HG03432 (cell line): ENCODE results near the gene OR4M2.
"Not testable (repeated sequence)": the region's sequence is repeated elsewhere in the genome, so short reads cannot be mapped to it uniquely, and the experiment has no call there.

ENCODE experiments used
- ATAC-seq: cut with Tn5 transposase; IDR thresholded peaks from one replicate; pipeline ENCODE4 v1.9.1; 2021; ENCODE audit warnings: mild to moderate bottlenecking, moderate library complexity; ENCODE audit not compliant: unreplicated experiment

OR4M2 gene

DNA sequence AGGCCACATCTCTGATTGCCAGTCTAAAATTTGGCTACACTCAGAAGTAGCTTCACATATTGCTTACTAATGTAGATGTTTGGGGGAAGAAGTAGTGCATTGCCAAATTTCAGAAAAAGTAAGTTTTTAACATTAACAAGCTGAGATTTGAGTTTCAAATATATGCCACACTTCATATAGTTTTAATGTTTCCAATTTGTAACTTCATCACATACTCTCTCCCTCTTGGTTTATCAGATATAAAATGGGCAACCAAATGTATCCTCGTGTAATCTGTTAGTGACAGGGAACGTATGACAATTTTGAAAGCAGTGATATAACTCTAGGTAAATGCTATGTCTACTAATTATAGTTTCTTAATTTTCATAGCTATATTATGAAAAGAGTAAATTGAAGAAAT, at the start of gene OR4M2:
TSS of gene OR4M2 (plus strand) at position 301 of the 400 bp plus-strand sequence. CDS start at position 399, 98 bp downstream.
- not testable (repeated sequence) for ATAC-seq

- ATAC-seq = not testable (repeated sequence)
Observed at GRCh38 chr15:22069267-22069666, 11.1 kb upstream of the OR4M2 start.

DNA sequence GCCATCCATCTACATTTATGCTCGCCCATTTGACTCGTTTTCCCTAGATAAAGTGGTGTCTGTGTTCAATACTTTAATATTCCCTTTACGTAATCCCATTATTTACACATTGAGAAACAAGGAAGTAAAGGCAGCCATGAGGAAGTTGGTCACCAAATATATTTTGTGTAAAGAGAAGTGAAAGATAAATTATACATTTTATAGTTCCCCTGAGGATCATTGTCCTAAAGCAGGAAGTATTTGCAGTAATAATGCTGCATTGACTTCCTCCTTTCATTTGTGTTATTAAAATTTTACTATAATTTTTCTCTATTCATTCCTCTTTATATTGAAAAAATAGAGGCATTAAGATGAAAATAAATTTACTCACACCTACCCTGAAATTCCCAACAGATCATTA, 1.1 kb downstream of the OR4M2 start:
- not testable (repeated sequence) for ATAC-seq

DNA sequence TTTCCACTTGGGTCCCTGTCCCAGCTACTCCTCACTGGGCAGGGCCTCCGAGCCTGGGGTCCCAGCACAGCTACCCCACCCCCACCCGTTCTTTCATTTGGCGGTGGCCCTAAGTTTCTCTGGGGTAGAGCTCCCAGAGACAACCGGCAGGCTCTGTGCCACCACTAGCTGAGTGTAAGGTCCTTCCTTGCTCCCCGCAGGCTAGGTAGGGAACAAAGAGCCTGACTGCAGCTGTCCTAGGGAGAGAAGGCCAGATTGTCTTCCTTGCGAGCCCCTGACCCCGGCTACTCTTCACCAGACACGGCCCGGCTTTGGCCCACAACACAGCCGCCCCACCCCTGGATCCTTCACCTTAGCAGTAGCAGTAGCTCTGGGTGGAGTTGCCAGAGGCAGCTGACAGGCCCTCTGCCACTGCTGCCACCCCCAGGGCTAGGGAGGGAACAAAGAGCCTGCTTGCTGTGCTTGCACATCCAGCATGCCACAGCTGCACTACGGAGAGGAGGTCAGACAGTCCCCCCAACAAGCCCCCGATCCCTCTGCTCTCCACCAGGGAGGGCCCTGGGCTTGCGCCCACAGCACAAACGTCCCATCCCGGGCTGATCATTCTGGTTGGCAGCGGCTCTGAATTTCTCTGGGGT, 18.4 kb downstream of the OR4M2 start:
- peak; percentile 38 for ATAC-seq

DNA sequence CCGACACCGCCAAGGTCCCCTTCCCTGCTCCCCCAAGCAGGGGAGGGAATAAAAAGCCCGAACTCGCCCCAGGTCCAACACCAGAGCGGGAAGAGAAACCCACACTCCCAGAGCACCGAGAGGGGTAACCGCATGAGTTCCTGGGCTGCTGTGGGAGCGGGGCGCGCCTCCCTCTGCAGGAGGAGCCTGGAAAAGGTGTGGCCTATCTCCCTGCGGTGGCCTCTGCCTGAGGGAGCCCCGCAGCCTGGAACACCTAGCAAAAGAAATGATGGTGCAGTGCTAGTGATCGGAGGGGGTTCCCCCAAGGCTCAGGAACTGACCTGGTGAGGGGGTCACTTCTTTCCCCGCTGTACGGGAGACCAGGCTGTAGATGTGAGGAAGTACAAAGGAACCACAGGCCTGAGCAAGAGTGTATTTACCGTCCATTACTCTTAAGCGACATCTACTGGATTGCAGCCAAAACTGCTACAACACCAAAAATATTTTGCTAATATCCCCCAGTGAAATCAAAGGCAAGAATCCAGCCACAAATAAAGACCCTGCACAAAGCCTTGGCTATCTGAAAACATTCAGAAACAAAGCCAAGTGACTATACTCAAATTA, 19.1 kb downstream of the OR4M2 start:
- peak; percentile 81 for ATAC-seq

DNA sequence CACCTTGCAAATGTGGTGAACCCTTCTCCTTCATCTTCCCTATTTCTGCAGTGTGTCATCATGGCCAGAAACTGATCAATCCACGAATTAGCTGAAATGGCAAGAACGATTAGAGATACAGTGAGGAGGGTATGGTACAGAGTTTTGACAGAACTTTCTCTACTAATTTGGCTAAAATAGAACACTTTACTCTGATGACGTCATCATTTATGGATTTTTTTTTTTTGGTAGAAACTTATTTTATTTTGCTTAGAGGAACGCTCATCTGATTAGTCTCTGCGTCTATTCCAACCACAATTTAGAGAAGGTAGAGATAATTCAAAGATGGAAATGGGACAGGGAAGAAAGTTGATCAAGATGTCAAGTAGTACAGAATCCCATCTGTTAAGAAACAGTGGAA, 41.7 kb downstream of the OR4M2 start:
- ATAC-seq = not testable (repeated sequence)
